HG02759 (cell line): Measurements from ENCODE around the gene PARP6.
"Not testable (repeated sequence)": the region's sequence is repeated elsewhere in the genome, so short reads cannot be mapped to it uniquely, and the experiment has no call there.

Experiments used
- ATAC-seq: cut with Tn5 transposase; IDR thresholded peaks from one replicate; pipeline ENCODE4 v1.9.1; 2021; ENCODE audit warnings: mild to moderate bottlenecking, moderate library complexity; ENCODE audit not compliant: unreplicated experiment

PARP6 gene

GRCh38 chr15:72281713-72282112 lies 9.4 kb upstream of the PARP6 start:
- peak; percentile 58 for ATAC-seq

- ATAC-seq, result no peak
Observed at GRCh38 chr15:72280751-72281150, 8.4 kb upstream of the PARP6 start.

DNA sequence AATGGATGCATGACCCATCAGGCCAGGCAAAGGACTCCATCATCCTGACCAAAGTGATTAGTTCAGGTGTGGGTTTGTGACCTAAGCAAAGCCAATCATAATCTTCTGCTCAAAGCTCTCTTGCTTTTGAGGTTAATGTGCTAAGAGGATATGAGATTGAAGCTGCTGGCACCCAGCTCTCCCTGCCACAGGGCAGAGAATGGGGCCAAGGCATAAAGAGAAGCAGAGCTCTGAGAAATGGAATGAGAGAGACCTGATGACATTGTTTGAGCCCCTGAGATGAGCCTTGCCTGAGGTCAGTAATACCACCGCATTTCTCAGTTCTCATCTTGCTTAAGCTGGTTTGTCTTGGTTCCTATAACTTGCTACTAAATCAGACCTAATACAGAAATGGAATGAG lies 6.4 kb upstream of the PARP6 start:
- ATAC-seq, result no peak

DNA sequence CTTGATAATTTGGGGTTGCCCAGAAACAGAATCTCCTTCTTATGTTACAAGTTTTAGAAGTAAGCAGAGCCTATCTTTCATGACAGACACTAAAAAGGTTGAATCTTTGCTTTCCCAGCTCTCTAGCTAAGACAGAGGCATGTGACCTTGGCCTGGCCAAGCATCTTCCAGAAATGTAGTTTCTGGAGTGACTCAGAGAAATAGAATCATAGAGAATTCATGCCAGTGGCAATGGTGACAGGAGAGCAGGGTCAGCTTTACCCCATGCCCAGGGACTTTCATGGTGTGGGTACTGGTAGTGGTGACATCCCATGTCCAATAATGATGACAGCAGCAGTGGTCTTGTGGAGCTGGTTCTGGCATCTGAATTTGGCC lies 4.0 kb upstream of the PARP6 start:
- ATAC-seq, result no peak

- not testable (repeated sequence) for ATAC-seq
Observed at GRCh38 chr15:72275635-72276325, 3.4 kb upstream of the PARP6 start.

- no peak for ATAC-seq
Observed at GRCh38 chr15:72272997-72273352, 621 bp upstream of the PARP6 start.

GRCh38 chr15:72271895-72272212 lies 500 bp downstream of the PARP6 start:
- no peak for ATAC-seq

- ATAC-seq, result no peak
Observed at GRCh38 chr15:72271221-72271620, 1.1 kb downstream of the PARP6 start.

GRCh38 chr15:72269739-72270138 lies 2.6 kb downstream of the PARP6 start:
- ATAC-seq, result no peak

DNA sequence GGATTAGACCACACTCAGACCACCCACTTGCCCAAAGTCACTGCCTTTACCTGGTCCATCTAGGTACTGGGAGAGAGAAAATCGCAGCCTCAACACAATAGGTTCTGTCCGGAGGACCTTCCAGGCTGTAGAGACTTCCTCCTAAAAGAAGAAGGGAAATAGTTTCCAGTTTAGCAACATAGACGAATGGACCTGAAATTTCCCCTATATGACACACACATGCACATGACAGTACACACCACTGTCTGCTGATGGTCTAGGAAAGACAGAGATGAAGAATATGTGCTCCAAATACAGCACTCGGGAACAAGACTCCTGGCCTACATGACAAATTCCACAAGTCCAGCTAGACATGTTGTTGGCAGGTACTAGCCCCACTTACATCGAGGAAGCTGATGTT lies 7.3 kb downstream of the PARP6 start:
- ATAC-seq, result no peak

DNA sequence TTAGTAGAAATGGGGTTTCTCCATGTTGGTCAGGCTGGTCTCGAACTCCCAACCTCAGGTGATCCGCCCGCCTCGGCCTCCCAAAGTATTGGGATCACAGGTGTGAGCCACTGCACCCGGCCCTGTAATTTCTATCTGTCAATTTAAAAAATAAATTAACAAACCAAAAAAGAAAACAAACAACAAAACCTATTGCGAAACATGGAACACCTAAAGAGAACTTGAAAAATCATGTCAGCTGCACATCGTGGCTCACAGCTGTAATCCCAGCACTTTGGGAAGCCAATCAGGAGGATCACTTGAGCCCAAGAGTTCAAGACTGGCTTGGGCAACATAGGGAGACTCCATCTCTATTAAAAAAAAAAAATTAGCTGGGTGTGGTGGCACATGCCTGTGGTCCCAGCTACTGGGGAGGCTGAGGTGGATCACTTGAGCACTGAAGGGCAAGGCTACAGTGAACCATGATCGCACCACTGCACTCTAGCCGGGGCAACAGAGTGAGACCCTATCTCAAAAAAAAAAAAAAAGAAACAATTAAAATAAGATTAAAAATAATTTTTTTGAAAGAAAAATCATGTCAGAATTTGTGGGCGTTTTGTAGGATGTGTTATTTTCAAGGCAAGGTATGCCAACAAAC lies 19.6 kb downstream of the PARP6 start:
- no peak for ATAC-seq

DNA sequence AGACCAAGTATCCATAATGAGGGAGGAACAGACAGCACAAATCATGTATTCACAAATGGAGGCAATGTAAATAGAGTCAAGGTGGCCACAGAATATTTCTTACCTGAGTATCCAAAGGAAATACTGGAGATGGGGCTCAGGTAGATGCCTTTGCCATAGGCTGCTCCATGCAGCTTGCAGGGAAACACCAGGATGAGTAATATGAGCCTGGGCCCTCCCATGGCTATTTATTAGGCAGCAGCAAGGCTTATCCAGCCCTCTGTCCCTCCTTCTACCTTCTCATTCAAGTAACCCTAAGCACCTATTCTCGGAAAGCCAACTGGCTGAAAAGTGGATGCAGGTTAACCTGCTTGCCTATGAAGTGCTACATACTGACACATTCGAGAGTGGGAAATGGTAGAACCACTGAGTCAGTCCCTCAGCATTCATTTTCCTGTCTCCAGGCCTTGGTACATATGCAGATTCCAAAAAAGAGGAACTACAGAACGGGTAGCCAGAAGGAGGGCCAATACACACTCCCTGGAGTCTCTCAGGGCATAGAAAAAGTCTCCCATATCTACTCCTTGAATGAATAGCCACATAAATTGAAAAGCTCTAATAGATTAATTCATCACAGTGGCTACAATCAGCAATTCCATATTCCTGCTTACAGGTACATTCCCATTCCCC lies 23.1 kb downstream of the PARP6 start:
- ATAC-seq, result no peak

- ATAC-seq, result no peak
Observed at GRCh38 chr15:72248514-72248913, 23.8 kb downstream of the PARP6 start.

DNA sequence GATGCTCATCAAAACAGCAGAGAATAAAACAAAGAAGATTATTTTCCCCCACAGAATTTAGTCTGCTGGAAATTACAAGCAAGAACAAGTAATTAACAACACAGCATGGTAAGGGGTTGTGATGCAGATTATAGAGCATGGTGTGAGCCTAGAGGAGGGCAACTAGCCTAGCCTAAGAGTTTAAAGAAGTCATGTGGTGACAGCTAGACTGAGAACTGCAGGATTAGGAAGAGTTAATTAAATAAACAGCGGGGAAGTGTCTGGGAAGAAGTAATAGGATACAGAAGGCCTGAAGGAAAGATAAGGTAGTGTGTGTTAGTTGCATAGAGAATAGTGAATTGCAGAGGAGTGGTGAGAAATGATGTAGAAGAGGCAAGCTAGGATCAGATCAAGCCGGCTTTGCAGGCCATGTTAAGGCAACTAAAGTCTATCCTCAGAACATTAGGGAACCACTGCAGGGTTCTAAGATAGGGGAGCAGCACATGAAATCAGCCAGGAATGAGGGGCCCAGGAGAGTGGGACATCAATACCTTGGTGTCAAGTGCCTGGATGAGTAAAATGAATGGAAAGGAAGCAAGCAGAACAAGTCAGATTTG lies 29.5 kb downstream of the PARP6 start:
- ATAC-seq, result no peak

DNA sequence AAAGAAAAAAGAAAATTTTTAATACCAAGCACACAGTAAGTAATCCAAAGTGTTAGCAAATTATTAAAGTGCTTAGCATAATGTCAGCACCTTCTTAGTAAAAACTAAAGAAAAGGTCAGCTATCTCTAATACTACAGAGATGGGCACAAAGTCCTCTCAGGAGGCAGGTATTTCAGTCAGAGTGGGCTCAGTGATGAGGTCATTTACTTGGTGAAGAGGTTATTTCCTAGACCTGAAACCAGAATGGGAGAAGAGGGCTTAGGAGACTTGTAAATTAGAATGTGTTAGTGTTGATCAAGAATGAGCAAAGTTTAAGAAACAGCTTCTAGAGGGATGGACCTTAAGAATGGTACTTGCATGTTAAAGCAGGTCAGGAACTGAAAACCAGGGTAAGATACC lies 32.7 kb downstream of the PARP6 start:
- ATAC-seq, result no peak

- ATAC-seq, result no peak
Observed at GRCh38 chr15:72238586-72238985, 33.8 kb downstream of the PARP6 start.

DNA sequence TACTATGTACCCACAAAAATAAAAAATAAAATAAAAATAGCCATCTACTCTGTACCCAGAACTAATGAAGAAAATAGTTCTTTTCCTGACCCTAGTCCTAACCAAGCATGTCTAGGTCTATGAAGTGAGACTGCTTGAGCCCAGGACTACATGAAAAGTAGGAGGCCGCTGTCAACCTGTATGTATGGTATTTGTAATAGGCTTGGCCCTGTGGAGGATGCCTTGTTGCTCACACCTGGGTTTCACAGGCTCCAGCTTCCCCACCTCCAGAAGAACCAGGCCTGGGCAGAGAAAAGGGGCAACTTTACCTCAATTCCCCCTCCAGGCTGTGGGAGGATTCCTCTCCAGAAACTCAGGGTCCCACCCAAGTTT lies 34.5 kb downstream of the PARP6 start:
- peak; percentile 13 for ATAC-seq

DNA sequence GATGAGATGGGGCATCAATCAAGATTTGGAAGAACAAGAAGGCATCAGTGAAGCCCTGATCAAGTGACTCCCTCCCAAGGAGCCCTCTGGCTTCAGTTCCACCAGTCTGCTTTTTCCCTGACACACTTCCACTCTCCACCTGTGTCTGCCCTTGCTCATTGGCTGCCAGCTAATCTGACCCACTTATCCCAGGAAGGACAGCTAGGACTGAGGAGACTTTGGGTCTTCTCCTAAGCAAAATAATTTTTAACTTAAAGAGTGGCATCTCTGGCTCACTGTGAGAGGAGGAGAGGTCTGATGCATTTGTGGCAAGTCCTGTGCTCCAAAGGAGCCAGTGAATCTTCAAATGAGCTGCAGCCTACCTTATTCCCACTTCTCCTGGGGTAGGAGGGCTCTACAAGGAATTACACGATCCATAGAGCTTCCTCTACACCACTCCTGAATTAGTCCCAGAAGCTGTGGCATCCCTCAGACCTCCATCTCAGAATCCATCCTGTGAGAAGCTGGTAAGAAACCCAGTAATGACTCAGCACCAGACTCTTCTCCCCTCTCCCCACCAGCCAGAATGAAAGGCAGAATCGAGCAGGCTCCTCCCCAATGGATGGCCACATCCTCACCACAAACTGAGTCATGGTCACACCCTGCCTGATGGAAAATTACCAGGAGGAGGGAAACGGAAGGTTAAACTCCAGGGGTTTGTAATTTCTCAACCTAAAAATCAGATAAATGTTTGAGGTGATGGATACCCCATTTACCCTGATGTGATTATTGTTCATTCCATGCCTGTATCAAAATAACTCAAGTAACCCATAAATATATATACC lies 35.1 kb downstream of the PARP6 start:
- ATAC-seq, result peak; percentile 83

DNA sequence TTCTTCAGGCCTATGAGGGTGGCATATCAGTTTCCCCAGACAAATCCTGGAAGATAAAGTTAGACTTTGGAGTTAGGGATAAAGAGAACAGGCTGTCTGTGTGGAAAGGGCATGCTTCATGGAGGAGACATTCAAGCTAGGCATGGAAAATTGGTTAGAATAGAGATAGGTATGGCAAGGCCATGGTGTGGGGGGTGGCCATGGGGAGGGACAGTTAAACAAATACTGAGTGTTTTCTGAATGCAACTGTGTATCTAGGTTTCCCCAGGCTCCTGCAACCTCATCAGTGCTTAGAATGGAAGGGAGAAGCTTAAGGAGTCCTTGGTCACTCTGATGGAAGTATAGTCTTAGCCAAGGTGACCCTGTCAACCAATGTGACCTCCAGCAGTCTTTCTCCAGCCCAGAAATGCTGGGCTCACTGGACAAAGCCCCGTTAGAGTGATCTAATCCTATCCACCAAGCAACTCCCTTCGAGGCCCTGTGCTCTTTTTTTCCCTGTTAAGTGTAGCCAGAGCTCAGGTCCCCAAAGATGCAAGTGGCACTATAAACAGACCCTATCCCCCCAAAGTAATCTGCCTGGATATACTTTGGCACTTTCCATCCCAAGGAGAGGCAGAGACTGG lies 35.9 kb downstream of the PARP6 start:
- ATAC-seq, result no peak

DNA sequence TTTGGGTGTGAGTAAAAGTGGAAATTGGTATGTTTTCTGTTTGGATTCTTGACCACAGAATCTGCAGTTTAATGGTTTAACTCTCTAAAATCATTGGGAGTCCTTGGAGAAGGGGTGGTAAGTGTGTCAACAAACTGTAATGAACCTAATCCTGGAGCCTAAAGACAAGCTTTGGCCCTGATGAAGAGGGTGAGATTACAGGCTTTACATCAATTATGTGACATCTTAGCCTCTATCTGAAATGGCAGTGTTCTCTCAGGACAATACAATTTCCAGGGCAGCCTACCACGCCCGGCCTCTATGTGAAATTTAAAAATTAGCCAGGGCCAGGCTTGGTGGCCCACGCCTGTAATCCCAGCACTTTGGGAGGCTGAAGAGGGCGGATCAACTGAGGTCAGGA lies 37.1 kb downstream of the PARP6 start:
- no peak for ATAC-seq

DNA sequence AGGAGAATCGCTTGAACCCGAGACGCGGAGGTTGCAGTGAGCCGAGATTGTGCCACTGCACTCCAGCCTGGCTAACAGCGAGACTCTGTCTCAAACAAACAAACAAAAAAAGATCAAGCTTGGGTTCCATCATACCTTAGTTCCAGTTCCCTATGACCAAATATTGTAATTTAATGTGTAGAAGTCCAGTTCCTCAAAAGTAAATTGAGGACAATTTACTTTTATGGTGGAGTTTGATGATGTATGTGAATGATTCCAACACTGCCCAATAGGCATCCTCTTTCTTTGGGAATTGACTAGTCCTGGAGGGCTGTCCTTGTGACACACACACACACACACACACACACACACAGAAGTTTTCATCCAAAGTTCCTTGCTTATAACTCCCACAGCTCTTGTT lies 38.6 kb downstream of the PARP6 start:
- no peak for ATAC-seq
